Measurements from ENCODE around the gene DCTN2. TPM values are rescaled to one million over a fixed set of nuclear protein-coding genes. Genes with fewer than 3 reads are reported as not detected.
A peak's percentile ranks its signal among the peaks of the same experiment; 100 is the strongest.

DCTN2 gene
- total and polyA plus RNA-seq, 2 donors (not counting 1 experiment from before 2014, with no cell fraction given) = 59.4 to 94.3 TPM

- Histone ChIP-seq H2AFZ (ENCODE audit: insufficient read depth, low read depth, low read length, poor library complexity, severe bottlenecking) (no peak overlapping the region), H3K36me3 (replicated peaks in 1 of 2; ENCODE audit: control extremely low read depth in 1 of 2, control insufficient read depth in 1 of 2, extremely low read depth in 1 of 2, insufficient read depth in 2 of 2, low read length in 1 of 2) (peaks cover 5 to 30% of the 10 kb centered on the region in 2 experiments), H3K27me3 (replicated peaks in 1 of 4; ENCODE audit: control extremely low read depth in 1 of 4, control insufficient read depth in 3 of 4, insufficient read depth in 4 of 4, low read length in 3 of 4) (no peaks in the 10 kb centered on the region), H3K27ac (ENCODE audit: low read length in 2 of 2) (no peak overlapping the region), H3K4me3 (ENCODE audit: control extremely low read depth in 1 of 5, extremely low read depth in 1 of 5, insufficient read depth in 1 of 5, low read depth in 2 of 5, low read length in 4 of 5) (no peak overlapping the region), H3K9ac (ENCODE audit: low read length) (peak overlapping the region; percentile 77), H3K9me3 (ENCODE audit: control extremely low read depth in 1 of 3, control insufficient read depth in 2 of 3, insufficient read depth in 1 of 3, low read length in 2 of 3) (no peaks in the 10 kb centered on the region), H3K79me2 (ENCODE audit: control insufficient read depth, insufficient read depth, low read length) (peaks cover 52% of the 10 kb centered on the region), H3K4me2 (replicated peaks; ENCODE audit: low read depth, low read length, poor library complexity, severe bottlenecking) (peak overlapping the region; percentile 98), H3K4me1 (ENCODE audit: control insufficient read depth in 2 of 2, insufficient read depth in 2 of 2, low read length in 2 of 2) (peaks cover 15 to 20% of the 10 kb centered on the region in 2 donors), H4K20me1 (ENCODE audit: control insufficient read depth, insufficient read depth, low read length, poor library complexity, severe bottlenecking) (peaks cover 5% of the 10 kb centered on the region)
- Mint-ChIP-seq H3K9me3 (ENCODE audit: insufficient read depth) (no peaks in the 10 kb centered on the region), H3K27ac (peak overlapping the region; percentile 93), H3K27me3 (no peaks in the 10 kb centered on the region), H3K4me1 (peaks cover 25% of the 10 kb centered on the region), H3K4me3 (peak overlapping the region; percentile 89)
- CTCF ChIA-PET = interaction anchor here (1.0 kb wide), 1 partner anchor 25 kb away, joined by 5 read pairs; no protein-coding TSS in a partner anchor
- intact Hi-C loops (cut with micrococcal nuclease) = loop anchor here (10.0 kb wide), 1 partner anchor 266 kb away; the partner anchor contains the start of genes CDK4 and MARCHF9
- no peak for TF ChIP-seq EZH2 (IDR thresholded peaks at IDR 0.05; ENCODE audit: borderline replicate concordance, insufficient read depth, low read depth, low read length, poor library complexity, severe bottlenecking)
- 100% methylated on average over 3 of the region's 5 CpGs for WGBS (ENCODE audit: insufficient coverage)
- POLR2A ChIA-PET = interaction anchor here (1.2 kb wide), 1 partner anchor 31 kb away, joined by 11 read pairs; the partner anchor contains the start of gene DDIT3
- ATAC-seq (ENCODE audit: low read depth) (no peak), DNase-seq (no peak)
Measured at GRCh38 chr12:57489157-57489641, 57.8 kb downstream of the DCTN2 start.

GRCh38 chr12:57488402-57489156 is 58.4 kb downstream of the DCTN2 start:
- peaks cover 16 to 22% of the 10 kb centered on the region in 2 donors for H3K4me1 ChIP-seq (ENCODE audit: control insufficient read depth in 2 of 2, insufficient read depth in 2 of 2, low read length in 2 of 2)
- ChIA-PET CTCF (interaction anchor here (3.2 kb wide), 1 partner anchor 30 kb away, joined by 18 read pairs; the partner anchor contains the start of gene GLI1), POLR2A (interaction anchor here (1.0 kb wide), 1 partner anchor 9 kb away, joined by 3 read pairs; the partner anchor contains the start of gene ARHGAP9)
- H4K20me1 ChIP-seq (ENCODE audit: control insufficient read depth, insufficient read depth, low read length, poor library complexity, severe bottlenecking) = peaks cover 5% of the 10 kb centered on the region
- no peak for DNase-seq
- H3K79me2 ChIP-seq (ENCODE audit: control insufficient read depth, insufficient read depth, low read length) = peaks cover 52% of the 10 kb centered on the region
- H3K27me3 ChIP-seq (replicated peaks in 1 of 4; ENCODE audit: control extremely low read depth in 1 of 4, control insufficient read depth in 3 of 4, insufficient read depth in 4 of 4, low read length in 3 of 4) = no peaks in the 10 kb centered on the region
- H3K9me3 ChIP-seq (ENCODE audit: control extremely low read depth in 1 of 3, control insufficient read depth in 2 of 3, insufficient read depth in 1 of 3, low read length in 2 of 3) = no peaks in the 10 kb centered on the region
- no peak for ATAC-seq (ENCODE audit: low read depth)
- H3K4me1 Mint-ChIP-seq = peaks cover 25% of the 10 kb centered on the region
- peak overlapping the region; percentile 77 for H3K9ac ChIP-seq (ENCODE audit: low read length)
- intact Hi-C loops (cut with micrococcal nuclease) = loop anchor here (10.0 kb wide), 1 partner anchor 266 kb away; the partner anchor contains the start of genes CDK4 and MARCHF9
- peak overlapping the region; percentile 85 for H2AFZ ChIP-seq (ENCODE audit: insufficient read depth, low read depth, low read length, poor library complexity, severe bottlenecking)
- H3K4me3 ChIP-seq (ENCODE audit: control extremely low read depth in 1 of 5, extremely low read depth in 1 of 5, insufficient read depth in 1 of 5, low read depth in 2 of 5, low read length in 4 of 5) = peak overlapping the region; percentile 66 to 95 (median 86)
- no peak for TF ChIP-seq CTCF (IDR thresholded peaks at IDR 0.05)
- no peak for TF ChIP-seq EZH2 (IDR thresholded peaks at IDR 0.05; ENCODE audit: borderline replicate concordance, insufficient read depth, low read depth, low read length, poor library complexity, severe bottlenecking)
- peak overlapping the region; percentile 98 for H3K4me2 ChIP-seq (replicated peaks; ENCODE audit: low read depth, low read length, poor library complexity, severe bottlenecking)
- 11% methylated on average over 5 of the region's 11 CpGs for WGBS (ENCODE audit: insufficient coverage)
- peak overlapping the region; percentile 93 for H3K27ac Mint-ChIP-seq
- H3K4me3 Mint-ChIP-seq = peak overlapping the region; percentile 89
- no peaks in the 10 kb centered on the region for H3K27me3 Mint-ChIP-seq
- H3K9me3 Mint-ChIP-seq (ENCODE audit: insufficient read depth) = no peaks in the 10 kb centered on the region
- H3K27ac ChIP-seq (ENCODE audit: low read length in 2 of 2) = peak overlapping the region; percentile 42 to 86
- peaks cover 5 to 30% of the 10 kb centered on the region in 2 experiments for H3K36me3 ChIP-seq (replicated peaks in 1 of 2; ENCODE audit: control extremely low read depth in 1 of 2, control insufficient read depth in 1 of 2, extremely low read depth in 1 of 2, insufficient read depth in 2 of 2, low read length in 1 of 2)
